AG09319 (cell line): ENCODE measurements around the gene PSMD13.

Experiments used
- DNase-seq: peaks from one replicate; pipeline ENCODE4 v3.0.0-alpha.2; 2010; ENCODE audit warnings: low read depth; ENCODE audit errors: extremely low read depth
- CTCF ChIP-seq: IDR thresholded peaks from 2 replicates; pipeline ENCODE4 v1.5.1; 2011; ENCODE audit warnings: low read depth, mild to moderate bottlenecking, inconsistent platforms, low read length, moderate library complexity

The PSMD13 gene

GRCh38 chr11:198236-198806, 38.5 kb upstream of the PSMD13 start:
- no peak for DNase-seq
- TF ChIP-seq CTCF, result no peak

- no peak for DNase-seq
- TF ChIP-seq CTCF, result no peak
These were observed 37.7 kb upstream of the PSMD13 start for GRCh38 chr11:199004-199581.

- no peak for TF ChIP-seq CTCF
- DNase-seq, result no peak
These were observed 37.0 kb upstream of the PSMD13 start for GRCh38 chr11:199782-200181.

GRCh38 chr11:200224-201003, 36.4 kb upstream of the PSMD13 start:
- TF ChIP-seq CTCF, result no peak
- DNase-seq, result no peak

GRCh38 chr11:201966-202365, 34.8 kb upstream of the PSMD13 start:
- TF ChIP-seq CTCF, result no peak
- DNase-seq, result no peak

- DNase-seq, result no peak
- no peak for TF ChIP-seq CTCF
These were observed 34.3 kb upstream of the PSMD13 start for GRCh38 chr11:202490-202889.
